Measurements from ENCODE around the gene CHGA.

DNA sequence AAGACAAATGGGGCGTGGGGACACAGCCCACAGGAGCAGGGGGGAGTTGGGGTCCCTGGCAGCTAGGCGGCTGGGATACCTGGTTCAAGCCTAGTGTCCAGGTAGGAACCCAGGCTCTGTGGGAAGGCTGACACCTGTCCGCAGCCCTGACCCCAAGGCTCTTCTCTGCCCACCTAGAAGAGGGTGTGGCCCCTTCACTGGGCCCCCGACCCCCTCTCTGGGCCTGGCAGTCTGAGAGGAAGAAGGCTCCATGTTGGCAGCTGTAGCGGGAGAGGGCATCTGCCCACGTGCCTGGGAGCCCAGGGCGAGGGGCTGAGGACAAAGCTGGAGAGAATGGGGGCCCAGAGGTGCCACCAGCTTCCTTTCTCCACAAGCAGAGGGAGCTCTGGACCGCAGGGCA, 10.5 kb downstream of the CHGA start:
- no peak for TF ChIP-seq SREBF2 (IDR thresholded peaks at IDR 0.05)
- no peak for TF ChIP-seq RAD21 (conservative IDR thresholded peaks at IDR 0.05 in 1 of 2, IDR thresholded peaks at IDR 0.05 in 1 of 2)
- TF ChIP-seq, protein P1, sequence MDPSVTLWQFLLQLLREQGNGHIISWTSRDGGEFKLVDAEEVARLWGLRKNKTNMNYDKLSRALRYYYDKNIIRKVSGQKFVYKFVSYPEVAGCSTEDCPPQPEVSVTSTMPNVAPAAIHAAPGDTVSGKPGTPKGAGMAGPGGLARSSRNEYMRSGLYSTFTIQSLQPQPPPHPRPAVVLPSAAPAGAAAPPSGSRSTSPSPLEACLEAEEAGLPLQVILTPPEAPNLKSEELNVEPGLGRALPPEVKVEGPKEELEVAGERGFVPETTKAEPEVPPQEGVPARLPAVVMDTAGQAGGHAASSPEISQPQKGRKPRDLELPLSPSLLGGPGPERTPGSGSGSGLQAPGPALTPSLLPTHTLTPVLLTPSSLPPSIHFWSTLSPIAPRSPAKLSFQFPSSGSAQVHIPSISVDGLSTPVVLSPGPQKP (IDR thresholded peaks at IDR 0.05; ENCODE audit: low read depth, low read length), result no peak
- TF ChIP-seq, protein P2, sequence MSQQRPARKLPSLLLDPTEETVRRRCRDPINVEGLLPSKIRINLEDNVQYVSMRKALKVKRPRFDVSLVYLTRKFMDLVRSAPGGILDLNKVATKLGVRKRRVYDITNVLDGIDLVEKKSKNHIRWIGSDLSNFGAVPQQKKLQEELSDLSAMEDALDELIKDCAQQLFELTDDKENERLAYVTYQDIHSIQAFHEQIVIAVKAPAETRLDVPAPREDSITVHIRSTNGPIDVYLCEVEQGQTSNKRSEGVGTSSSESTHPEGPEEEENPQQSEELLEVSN (IDR thresholded peaks at IDR 0.05; ENCODE audit: borderline replicate concordance, low read depth), result no peak
- no peak for TF ChIP-seq BHLHE40 (IDR thresholded peaks at IDR 0.05; ENCODE audit: low read depth, low read length)
- no peak for TF ChIP-seq MYC (IDR thresholded peaks at IDR 0.05; ENCODE audit: borderline replicate concordance, low read length)
- no peak for TF ChIP-seq RCOR1 (IDR thresholded peaks at IDR 0.05; ENCODE audit: low read depth, low read length)
- TF ChIP-seq EP300 (IDR thresholded peaks at IDR 0.05), result no peak
- TF ChIP-seq POLR2A (IDR thresholded peaks at IDR 0.05; ENCODE audit: low read length), result no peak
- TF ChIP-seq, protein P3, sequence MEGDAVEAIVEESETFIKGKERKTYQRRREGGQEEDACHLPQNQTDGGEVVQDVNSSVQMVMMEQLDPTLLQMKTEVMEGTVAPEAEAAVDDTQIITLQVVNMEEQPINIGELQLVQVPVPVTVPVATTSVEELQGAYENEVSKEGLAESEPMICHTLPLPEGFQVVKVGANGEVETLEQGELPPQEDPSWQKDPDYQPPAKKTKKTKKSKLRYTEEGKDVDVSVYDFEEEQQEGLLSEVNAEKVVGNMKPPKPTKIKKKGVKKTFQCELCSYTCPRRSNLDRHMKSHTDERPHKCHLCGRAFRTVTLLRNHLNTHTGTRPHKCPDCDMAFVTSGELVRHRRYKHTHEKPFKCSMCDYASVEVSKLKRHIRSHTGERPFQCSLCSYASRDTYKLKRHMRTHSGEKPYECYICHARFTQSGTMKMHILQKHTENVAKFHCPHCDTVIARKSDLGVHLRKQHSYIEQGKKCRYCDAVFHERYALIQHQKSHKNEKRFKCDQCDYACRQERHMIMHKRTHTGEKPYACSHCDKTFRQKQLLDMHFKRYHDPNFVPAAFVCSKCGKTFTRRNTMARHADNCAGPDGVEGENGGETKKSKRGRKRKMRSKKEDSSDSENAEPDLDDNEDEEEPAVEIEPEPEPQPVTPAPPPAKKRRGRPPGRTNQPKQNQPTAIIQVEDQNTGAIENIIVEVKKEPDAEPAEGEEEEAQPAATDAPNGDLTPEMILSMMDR (IDR thresholded peaks at IDR 0.05), result no peak
- TF ChIP-seq RNF2 (IDR thresholded peaks at IDR 0.05; ENCODE audit: borderline replicate concordance, low read depth), result no peak
